Body of pancreas (tissue), 4 donors: ENCODE data around the gene DNAJC8. TPM values are rescaled to one million over a fixed set of nuclear protein-coding genes. Genes with fewer than 3 reads are reported as not detected.

ENCODE experiments used
- ATAC-seq: fragments of 150-250 bp; one replicate; pipeline ENCODE4 v1.9.1; 2016
- DNase-seq, 4 donors: peaks; one replicate each; pipeline ENCODE4 v3.0.0-alpha.2; 2019
- H3K27ac ChIP-seq, 4 donors: fragments of 200-600 bp; sonication (generic); 1 replicate in 3 of 4; 2 replicates in 1 of 4; pipeline versions ENCODE4 v1.5.1 to v1.6.1; 2016 to 2019; ENCODE audit warnings: mild to moderate bottlenecking in 1 of 4, mixed read lengths in 1 of 4, moderate library complexity in 1 of 4
- H3K27me3 ChIP-seq, 2 donors: fragments of 200-600 bp; sonication (generic); one replicate each; pipeline ENCODE4 v1.6.0; 2016; ENCODE audit warnings: mild to moderate bottlenecking in 1 of 2
- H3K36me3 ChIP-seq, 2 donors: fragments of 200-600 bp; sonication (generic); replicated peaks in 1 of 2; 2 replicates each; pipeline ENCODE4 v1.5.1; 2016; ENCODE audit warnings: low read depth in 2 of 2; ENCODE audit not compliant: insufficient read depth in 1 of 2
- H3K4me1 ChIP-seq: fragments of 200-600 bp; sonication (generic); one replicate; pipeline ENCODE4 v1.6.0; 2016
- H3K4me3 ChIP-seq, 2 donors: fragments of 200-600 bp; sonication (generic); 1 replicate in 1 of 2; 2 replicates in 1 of 2; pipeline ENCODE4 v1.5.1; 2016 to 2019
- H3K9me3 ChIP-seq, 3 donors: fragments of 200-600 bp; sonication (generic); 1 replicate in 2 of 3; 2 replicates in 1 of 3; pipeline ENCODE4 v1.5.1; 2016
- POLR2A ChIP-seq, 3 donors: fragments of 450-650 bp; IDR thresholded peaks; one replicate each; pipeline ENCODE4 v1.6.1; 2016; ENCODE audit warnings: antibody characterized with exemption in 3 of 3, mild to moderate bottlenecking in 2 of 3
- WGBS, 2 donors: methylation state at CpG; one replicate each; pipeline ENCODE4 v1.1.5; 2017; 5-methylcytosine and 5-hydroxymethylcytosine counted together
- intact Hi-C: fragments of 100-400 bp; cut with DNase I; formaldehyde crosslinking; loops from one replicate; pipeline ENCODE4 v1.15.1; 2023
- total RNA-seq, 2 donors: library from RNA; depleted of rRNA; stranded (reverse); fragments of >200 nt; gene quantifications; one replicate each; pipeline ENCODE4 v1.1.0, GENCODE V29; 2016
- TF ChIP-seq, protein P1 (sequence below), 7 experiments: fragments of 450-650 bp in 4 of 7; fragments of 200-600 bp in 3 of 7; sonication (generic) in 3 of 7; IDR thresholded peaks; one replicate each; pipeline ENCODE4 v1.5.1; 2016 to 2019; ENCODE audit warnings: antibody characterized with exemption in 7 of 7

DNAJC8 gene
- total RNA-seq, 2 donors from 2014 or later: 18.7 to 53.1 TPM

DNA sequence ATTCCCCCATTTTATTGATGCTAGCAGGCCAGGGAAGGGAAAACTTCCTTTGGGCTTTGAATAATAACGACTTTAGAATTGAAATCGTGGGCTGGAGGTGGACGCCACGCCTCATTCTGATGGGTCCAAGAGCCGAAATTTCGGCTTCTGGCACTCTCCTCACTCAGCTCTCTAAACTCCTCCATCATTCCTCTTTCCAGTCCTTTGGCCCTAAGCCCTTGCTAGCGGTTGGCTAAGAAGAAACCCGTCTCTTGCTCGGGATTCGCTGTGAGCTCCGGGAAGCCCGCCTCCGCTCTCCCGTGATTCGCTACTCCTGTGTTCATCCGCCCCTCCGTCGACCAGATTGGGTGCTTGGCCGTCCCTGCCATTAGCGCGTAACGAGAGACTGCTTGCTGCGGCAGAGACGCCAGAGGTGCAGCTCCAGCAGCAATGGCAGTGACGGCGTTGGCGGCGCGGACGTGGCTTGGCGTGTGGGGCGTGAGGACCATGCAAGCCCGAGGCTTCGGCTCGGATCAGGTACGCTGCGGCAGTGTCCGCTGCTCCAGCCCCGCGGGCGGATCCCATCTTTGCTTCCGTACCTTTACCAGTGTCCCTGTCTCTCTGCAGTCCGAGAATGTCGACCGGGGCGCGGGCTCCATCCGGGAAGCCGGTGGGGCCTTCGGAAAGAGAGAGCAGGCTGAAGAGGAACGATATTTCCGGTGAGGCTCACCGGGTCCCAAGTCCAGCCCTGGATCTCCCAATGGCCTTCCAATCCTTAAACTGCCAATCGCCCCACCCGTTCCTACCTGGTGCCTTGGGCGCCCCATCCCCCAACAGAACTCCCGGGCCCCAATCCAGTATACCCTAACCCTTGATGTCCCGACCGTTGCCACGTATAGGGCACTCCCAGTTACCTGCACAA is 3.2 kb upstream of the DNAJC8 start, which contains the start of gene ATP5IF1:
Gene ATP5IF1 (plus strand): TSS at position 370 of the 901 bp plus-strand sequence. CDS start 60 bp downstream, at position 430.
- intact Hi-C loops: no loop called here
- 0 to 1% methylated on average over 23 to 60 of the region's 60 CpGs for WGBS, 2 donors

DNA sequence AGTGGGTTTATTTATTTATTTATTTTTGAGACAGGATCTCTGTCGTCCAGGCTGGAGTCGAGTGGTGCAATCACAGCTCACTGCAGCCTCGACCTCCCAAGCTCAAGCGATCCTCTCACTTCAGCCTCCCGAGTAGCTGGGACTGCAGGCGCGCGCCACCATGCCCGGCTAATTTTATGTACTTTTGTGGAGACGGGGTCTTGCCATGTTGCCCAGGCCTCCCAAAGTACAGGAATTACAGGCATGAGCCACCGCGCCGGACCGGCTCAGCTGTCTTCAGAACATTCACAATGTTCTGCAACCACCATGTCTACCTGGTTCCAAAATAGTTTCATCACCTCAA is 406 bp upstream of the DNAJC8 start:
- no peaks in the 10 kb centered on the region for H3K9me3 ChIP-seq
- H3K4me1 ChIP-seq: peaks cover 53% of the 10 kb centered on the region
- ATAC-seq (no peak), DNase-seq (no peak)
- H3K27ac ChIP-seq: peak overlapping the region in 2 of 4 donors; percentile 77 to 84
- intact Hi-C loops: no loop called here
- no peak for TF ChIP-seq POLR2A (IDR thresholded peaks at IDR 0.05)
- TF ChIP-seq, protein P1, sequence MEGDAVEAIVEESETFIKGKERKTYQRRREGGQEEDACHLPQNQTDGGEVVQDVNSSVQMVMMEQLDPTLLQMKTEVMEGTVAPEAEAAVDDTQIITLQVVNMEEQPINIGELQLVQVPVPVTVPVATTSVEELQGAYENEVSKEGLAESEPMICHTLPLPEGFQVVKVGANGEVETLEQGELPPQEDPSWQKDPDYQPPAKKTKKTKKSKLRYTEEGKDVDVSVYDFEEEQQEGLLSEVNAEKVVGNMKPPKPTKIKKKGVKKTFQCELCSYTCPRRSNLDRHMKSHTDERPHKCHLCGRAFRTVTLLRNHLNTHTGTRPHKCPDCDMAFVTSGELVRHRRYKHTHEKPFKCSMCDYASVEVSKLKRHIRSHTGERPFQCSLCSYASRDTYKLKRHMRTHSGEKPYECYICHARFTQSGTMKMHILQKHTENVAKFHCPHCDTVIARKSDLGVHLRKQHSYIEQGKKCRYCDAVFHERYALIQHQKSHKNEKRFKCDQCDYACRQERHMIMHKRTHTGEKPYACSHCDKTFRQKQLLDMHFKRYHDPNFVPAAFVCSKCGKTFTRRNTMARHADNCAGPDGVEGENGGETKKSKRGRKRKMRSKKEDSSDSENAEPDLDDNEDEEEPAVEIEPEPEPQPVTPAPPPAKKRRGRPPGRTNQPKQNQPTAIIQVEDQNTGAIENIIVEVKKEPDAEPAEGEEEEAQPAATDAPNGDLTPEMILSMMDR (IDR thresholded peaks at IDR 0.05): no peak
- H3K36me3 ChIP-seq: peaks cover 0 to 5% of the 10 kb centered on the region in 2 donors
- WGBS, 2 donors: 55 to 56% methylated on average over 14 of the region's 14 CpGs
- no peak overlapping the region for H3K4me3 ChIP-seq
- H3K27me3 ChIP-seq: no peaks in the 10 kb centered on the region

More for the DNA sequence above, 3.2 kb upstream of the DNAJC8 start, which contains the start of gene ATP5IF1:
- Histone ChIP-seq H3K9me3 (no peaks in the 10 kb centered on the region), H3K4me1 (peaks cover 44% of the 10 kb centered on the region), H3K4me3 (peak within 1 kb of the TSS; percentile 64 to 82), H3K27me3 (no peaks in the 10 kb centered on the region), H3K36me3 (no peaks in the 10 kb centered on the region), H3K27ac (peak within 1 kb of the TSS; percentile 83 to 90 (median 86))
- DNase-seq (peak; percentile 97 to 98 (median 98)), ATAC-seq (peak; percentile 97)
- TF ChIP-seq, protein P1 (IDR thresholded peaks at IDR 0.05): peak in 1 of 7 experiments; percentile 9
- TF ChIP-seq POLR2A (IDR thresholded peaks at IDR 0.05): peak; percentile 91 to 96 (median 95)

DNA sequence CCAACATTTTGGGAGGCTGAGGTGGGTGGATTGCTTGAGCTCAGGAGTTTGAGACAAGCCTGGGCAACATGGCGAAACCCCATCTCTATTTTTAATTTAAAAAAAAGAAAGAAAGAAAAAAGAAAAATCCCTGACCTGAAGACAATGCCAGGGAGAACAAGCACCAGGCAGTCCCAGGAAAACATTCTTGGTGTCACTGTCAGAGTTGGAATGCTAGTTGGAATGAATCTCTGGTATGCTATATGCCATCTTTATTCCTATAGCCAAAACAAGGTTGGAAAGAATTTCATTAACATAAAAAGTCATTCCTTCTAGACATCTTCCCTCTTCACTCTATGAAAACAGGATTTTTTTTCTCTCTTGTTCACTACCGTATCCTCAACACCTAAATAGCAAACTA is 2.8 kb downstream of the DNAJC8 start:
- Histone ChIP-seq H3K27ac (no peak overlapping the region), H3K27me3 (no peaks in the 10 kb centered on the region), H3K9me3 (no peaks in the 10 kb centered on the region), H3K4me1 (peaks cover 31% of the 10 kb centered on the region), H3K4me3 (no peak overlapping the region), H3K36me3 (peaks cover 11 to 15% of the 10 kb centered on the region in 2 donors)
- intact Hi-C loops: no loop called here
- DNase-seq: no peak
- 83 to 89% methylated on average over 2 of the region's 2 CpGs for WGBS, 2 donors
- ATAC-seq: no peak
- no peak for TF ChIP-seq POLR2A (IDR thresholded peaks at IDR 0.05)
- TF ChIP-seq, protein P1 (IDR thresholded peaks at IDR 0.05): no peak

GRCh38 chr1:28229089-28229488 is 3.7 kb downstream of the DNAJC8 start:
- TF ChIP-seq POLR2A (IDR thresholded peaks at IDR 0.05): no peak
- TF ChIP-seq, protein P1 (IDR thresholded peaks at IDR 0.05): no peak
- Histone ChIP-seq H3K36me3 (peaks cover 11 to 17% of the 10 kb centered on the region in 2 donors), H3K4me1 (peaks cover 30% of the 10 kb centered on the region), H3K9me3 (no peaks in the 10 kb centered on the region), H3K27ac (no peak overlapping the region), H3K27me3 (no peaks in the 10 kb centered on the region), H3K4me3 (no peak overlapping the region)
- intact Hi-C loops: no loop called here
- no peak for DNase-seq
- ATAC-seq: no peak
